ENCODE measurements around the gene PTPN12.

PTPN12 gene

GRCh38 chr7:77685233-77685632, 148.1 kb downstream of the PTPN12 start:
- H3K27me3 Mint-ChIP-seq, result no peaks in the 10 kb centered on the region
- no peak overlapping the region for H3K4me3 Mint-ChIP-seq
- H3K4me1 Mint-ChIP-seq, result peaks cover 28% of the 10 kb centered on the region
- H3K9me3 Mint-ChIP-seq, result no peaks in the 10 kb centered on the region
- peaks cover 26% of the 10 kb centered on the region for H3K36me3 Mint-ChIP-seq
- CTCF ChIA-PET, result no interaction called here
- no peak overlapping the region for H3K27ac Mint-ChIP-seq
- DNase-seq, result no peak

- Mint-ChIP-seq H3K4me3 (peak overlapping the region; percentile 7), H3K27me3 (no peaks in the 10 kb centered on the region), H3K4me1 (peaks cover 32% of the 10 kb centered on the region), H3K9me3 (no peaks in the 10 kb centered on the region), H3K27ac (peak overlapping the region; percentile 70), H3K36me3 (peaks cover 29% of the 10 kb centered on the region)
- CTCF ChIA-PET, result interaction anchor here (0.6 to 1.6 kb wide), 2 partner anchors 9 to 444 kb away, joined by 3 read pairs; no protein-coding TSS in a partner anchor
- DNase-seq, result no peak
These were observed 150.1 kb downstream of the PTPN12 start for GRCh38 chr7:77687100-77687746.

GRCh38 chr7:77687747-77688144, 150.7 kb downstream of the PTPN12 start:
- no peak for DNase-seq
- Mint-ChIP-seq H3K27me3 (no peaks in the 10 kb centered on the region), H3K9me3 (no peaks in the 10 kb centered on the region), H3K36me3 (peaks cover 27% of the 10 kb centered on the region), H3K4me3 (peak overlapping the region; percentile 7), H3K27ac (peak overlapping the region; percentile 70), H3K4me1 (peaks cover 35% of the 10 kb centered on the region)
- CTCF ChIA-PET, result interaction anchor here (1.6 kb wide), 1 partner anchor 9 kb away, joined by 3 read pairs; no protein-coding TSS in a partner anchor

Measured in activated naive CD4-positive, alpha-beta T cell treated with anti-CD3 and anti-CD28 coated beads, Interleukin-2, amount 10 ng/mL, durations not matched to agents 7 days and 5 days (primary cell).